GM12878 (cell line): ENCODE measurements around the gene NFATC2. TPM values are rescaled to one million over a fixed set of nuclear protein-coding genes. Genes with fewer than 3 reads are reported as not detected.

ENCODE experiments used
- ATAC-seq: fragments of 200-7000 bp; cut with Tn5 transposase; 3 replicates; pipeline ENCODE4 v1.9.1; 2020; ENCODE audit warnings: mild to moderate bottlenecking, moderate library complexity
- BruUV-seq: library from RNA; stranded (reverse); fragments of 400-500 nt; replicated peaks from 2 replicates; lab custom pipeline; 2021; lab: Mats Ljungman, UMichigan
- CTCF ChIA-PET: fragments of 300-600 bp; sonication (Branson Sonifier 250); formaldehyde crosslinking; extraction: SDS; loops from one replicate; lab custom pipeline; 2021; ENCODE audit warnings: inconsistent platforms; lab: Yijun Ruan, JAX
- POLR2A ChIA-PET: fragments of 350-600 bp; formaldehyde crosslinking; extraction: SDS; loops from one replicate; lab custom pipeline; 2021; ENCODE audit warnings: inconsistent platforms; lab: Charles Lee
- RAD21 ChIA-PET: fragments of 300-600 bp; sonication (Branson Sonifier 250); formaldehyde crosslinking; loops from one replicate; lab custom pipeline; 2023; ENCODE audit warnings: antibody characterized with exemption; ENCODE audit not compliant: unreplicated experiment; lab: Charles Lee
- SMC1A ChIA-PET: fragments of 300-600 bp; sonication (Branson Sonifier 250); formaldehyde crosslinking; loops from one replicate; lab custom pipeline; 2023; ENCODE audit not compliant: unreplicated experiment, uncharacterized antibody; lab: Charles Lee
- DNase-seq: peaks from one replicate; pipeline ENCODE4 v3.0.0-alpha.2; 2011; ENCODE audit warnings: low read depth, low spot score
- FAIRE-seq: peaks from 3 replicates; lab custom pipeline; 2011; peaks lifted over from hg19 to GRCh38; lab: Jason Lieb, UNC
- H2AFZ ChIP-seq: 2 replicates; pipeline ENCODE4 v1.6.0; 2011; ENCODE audit warnings: low read depth, low read length, control low read depth; ENCODE audit not compliant: control insufficient read depth
- H3K27ac ChIP-seq: 2 replicates; pipeline ENCODE4 v1.5.1; 2011; ENCODE audit warnings: control low read depth; ENCODE audit not compliant: control insufficient read depth, insufficient read depth
- H3K27me3 ChIP-seq, 2 experiments: replicated peaks in 1 of 2; 2 replicates each; pipeline versions ENCODE4 v1.6.0 to v1.6.1; 2011; ENCODE audit warnings: low read length in 1 of 2; ENCODE audit not compliant: control insufficient read depth in 2 of 2, insufficient read depth in 2 of 2
- H3K36me3 ChIP-seq, 2 experiments: 2 replicates each; pipeline ENCODE4 v1.5.1; 2011; ENCODE audit warnings: low read length in 1 of 2; ENCODE audit not compliant: control insufficient read depth in 2 of 2, insufficient read depth in 2 of 2
- H3K4me1 ChIP-seq: 2 replicates; pipeline ENCODE4 v1.6.1; 2011; ENCODE audit warnings: mild to moderate bottlenecking, low read length, moderate library complexity, mixed read lengths; ENCODE audit not compliant: control insufficient read depth, insufficient read depth
- H3K4me2 ChIP-seq: 2 replicates; pipeline ENCODE4 v1.6.0; 2011; ENCODE audit warnings: control low read depth; ENCODE audit not compliant: control insufficient read depth, insufficient read depth
- H3K4me3 ChIP-seq: fragments of 200-600 bp; sonication (generic); 2 replicates; pipeline ENCODE4 v1.5.1; 2016
- H3K79me2 ChIP-seq: 2 replicates; pipeline ENCODE4 v1.6.0; 2011; ENCODE audit warnings: low read length; ENCODE audit not compliant: control insufficient read depth, insufficient read depth
- H3K9ac ChIP-seq: 2 replicates; pipeline ENCODE4 v1.8.0; 2011; ENCODE audit warnings: low read length, control low read depth, mixed read lengths; ENCODE audit not compliant: control insufficient read depth, insufficient read depth
- H3K9me3 ChIP-seq: replicated peaks from 3 replicates; pipeline ENCODE4 v1.5.1; 2011; ENCODE audit warnings: mild to moderate bottlenecking, low read length; ENCODE audit not compliant: control insufficient read depth, insufficient read depth
- H4K20me1 ChIP-seq: 2 replicates; pipeline ENCODE4 v1.6.0; 2011; ENCODE audit not compliant: control insufficient read depth, insufficient read depth
- CREB1 ChIP-seq: IDR thresholded peaks from 2 replicates; pipeline ENCODE4 v1.6.1; 2012; ENCODE audit warnings: low read depth, mild to moderate bottlenecking, inconsistent platforms
- EGR1 ChIP-seq, 2 experiments: IDR thresholded peaks; 1 replicate in 1 of 2; 2 replicates in 1 of 2; pipeline ENCODE4 v1.6.1; 2011 to 2012; ENCODE audit warnings: low read depth in 2 of 2, low read length in 2 of 2, borderline replicate concordance in 1 of 2, mild to moderate bottlenecking in 1 of 2, moderate library complexity in 1 of 2
- ESRRA ChIP-seq: IDR thresholded peaks from 2 replicates; pipeline ENCODE4 v1.6.1; 2012; ENCODE audit warnings: mild to moderate bottlenecking, low read length, improper control_type of control experiment
- HDAC2 ChIP-seq: fragments of 200-600 bp; sonication (generic); IDR thresholded peaks from 2 replicates; pipeline ENCODE4 v1.6.1; 2017
- JUNB ChIP-seq: IDR thresholded peaks from 2 replicates; pipeline ENCODE4 v1.6.1; 2016; ENCODE audit warnings: antibody characterized with exemption, mild to moderate bottlenecking
- JUND ChIP-seq: IDR thresholded peaks from 2 replicates; pipeline ENCODE4 v1.6.1; 2012; ENCODE audit warnings: low read depth, mild to moderate bottlenecking, low read length, improper control_type of control experiment, moderate library complexity
- KAT2A ChIP-seq: conservative IDR thresholded peaks from 2 replicates; pipeline ENCODE4 v1.6.1; 2011; ENCODE audit warnings: low read depth, low read length; ENCODE audit not compliant: control insufficient read depth
- LARP7 ChIP-seq: fragments of 450-650 bp; IDR thresholded peaks from 2 replicates; pipeline ENCODE4 v1.6.1; 2017; ENCODE audit warnings: mild to moderate bottlenecking
- MYB ChIP-seq: fragments of 150-350 bp; IDR thresholded peaks from 2 replicates; pipeline ENCODE4 v1.6.1; 2014; ENCODE audit warnings: mild to moderate bottlenecking, low read depth, low read length, borderline replicate concordance
- MYC ChIP-seq: IDR thresholded peaks from 2 replicates; pipeline ENCODE4 v1.6.1; 2011; ENCODE audit warnings: mild to moderate bottlenecking, low read length, moderate library complexity, inconsistent platforms; ENCODE audit not compliant: insufficient read depth, insufficient replicate concordance, insufficient read length, severe bottlenecking
- POLR2AphosphoS2 ChIP-seq: IDR thresholded peaks from 2 replicates; pipeline ENCODE4 v1.6.1; 2011; ENCODE audit warnings: low read depth, mild to moderate bottlenecking, low read length, improper control_type of control experiment, moderate library complexity
- POLR2AphosphoS5 ChIP-seq: IDR thresholded peaks from 2 replicates; pipeline ENCODE4 v1.6.1; 2011; ENCODE audit warnings: mild to moderate bottlenecking, low read length, inconsistent platforms
- RUNX3 ChIP-seq: IDR thresholded peaks from 2 replicates; pipeline ENCODE4 v1.6.1; 2012; ENCODE audit warnings: low read length, inconsistent platforms
- SRF ChIP-seq, 2 experiments: IDR thresholded peaks; 2 replicates each; pipeline ENCODE4 v1.6.1; 2011; ENCODE audit warnings: low read depth in 2 of 2, low read length in 2 of 2, mild to moderate bottlenecking in 1 of 2, moderate library complexity in 1 of 2
- TBL1XR1 ChIP-seq: IDR thresholded peaks from 2 replicates; pipeline ENCODE4 v1.6.1; 2012; ENCODE audit warnings: low read depth, low read length, improper control_type of control experiment
- USF1 ChIP-seq: IDR thresholded peaks from 2 replicates; pipeline ENCODE4 v1.6.1; 2011; ENCODE audit warnings: borderline replicate concordance, low read depth, mild to moderate bottlenecking, moderate library complexity, mixed read lengths, low read length; ENCODE audit not compliant: insufficient read depth; ENCODE audit errors: extremely low read length
- ZNF217 ChIP-seq: fragments of 450-650 bp; IDR thresholded peaks from 2 replicates; pipeline ENCODE4 v1.6.1; 2017; ENCODE audit warnings: antibody characterized with exemption, mild to moderate bottlenecking
- ZSCAN29 ChIP-seq: fragments of 450-650 bp; IDR thresholded peaks from 2 replicates; pipeline ENCODE4 v1.6.1; 2017; ENCODE audit warnings: mild to moderate bottlenecking, moderate library complexity
- WGBS: methylation state at CpG from one replicate; pipeline ENCODE4 v1.1.6; 2016; ENCODE audit warnings: low lambda C conversion rate; ENCODE audit not compliant: insufficient replicate concordance, insufficient coverage; ENCODE audit errors: missing lambda C conversion rate; 5-methylcytosine and 5-hydroxymethylcytosine counted together
- in situ Hi-C: fragments of 300-500 bp; cut with MboI; formaldehyde crosslinking; loops from 9 replicates; pipeline ENCODE4 v1.14.3; 2018; ENCODE audit warnings: mixed read lengths
- intact Hi-C: fragments of 100-400 bp; cut with micrococcal nuclease; formaldehyde crosslinking; loops from one replicate; pipeline ENCODE4 v1.14.2; 2022; ENCODE audit not compliant: unreplicated experiment
- polyA plus RNA-seq, 11 experiments: library from polyadenylated mRNA; depleted of rRNA in 4 of 11; unstranded in 6 of 11; stranded (reverse) in 5 of 11; fragments of >200 nt; fragmentation: Nextera tagmentation in 4 of 11; fragmentation: Illumina TruSeq in 1 of 11; extraction: Ambion mirVana in 4 of 11; extraction: Trizol in 1 of 11; gene quantifications; 1 replicate in 1 of 11; 2 replicates in 10 of 11; pipeline versions ENCODE4 v1.2.1 to v1.2.3, GENCODE V29; 2011 to 2016; ENCODE audit warnings: inconsistent platforms in 2 of 11, missing spikeins in 2 of 11, low read depth in 1 of 11
- total RNA-seq, 4 experiments: library from RNA; depleted of rRNA in 3 of 4; stranded (reverse); fragments of >200 nt in 3 of 4; fragmentation: Illumina TruSeq in 1 of 4; extraction: Trizol in 1 of 4; gene quantifications; 2 replicates each; pipeline versions ENCODE4 v1.2.1 to v1.2.3, GENCODE V29; 2013 to 2021
- TF ChIP-seq, protein P1 (sequence below): fragments of 450-650 bp; IDR thresholded peaks from 2 replicates; pipeline ENCODE4 v1.6.1; 2014; ENCODE audit warnings: mild to moderate bottlenecking
- TF ChIP-seq, protein P2 (sequence below): IDR thresholded peaks from 2 replicates; pipeline ENCODE4 v1.6.1; 2011; ENCODE audit warnings: low read depth, mild to moderate bottlenecking, low read length, moderate library complexity, borderline replicate concordance; ENCODE audit errors: extremely low read depth

NFATC2 gene
- total and polyA plus RNA-seq, 10 of the 15 experiments (the other 5 are each of a cell fraction or from before 2014, with no cell fraction given), result 3.3 to 20.0 (median 7.3) TPM

GRCh38 chr20:51469046-51469445, 73.5 kb downstream of the NFATC2 start:
- BruUV-seq, result no TSS peak
- Histone ChIP-seq H2AFZ (no peak overlapping the region), H3K9ac (no peak overlapping the region), H3K79me2 (no peaks in the 10 kb centered on the region), H3K27me3 (no peaks in the 10 kb centered on the region), H3K4me1 (no peaks in the 10 kb centered on the region), H3K4me2 (no peak overlapping the region), H4K20me1 (no peaks in the 10 kb centered on the region), H3K4me3 (no peak overlapping the region), H3K27ac (no peak overlapping the region), H3K36me3 (peaks cover 13 to 21% of the 10 kb centered on the region in 2 experiments), H3K9me3 (no peaks in the 10 kb centered on the region)
- TF ChIP-seq RUNX3, result no peak
- no peak for TF ChIP-seq MYC
- TF ChIP-seq, protein P1, sequence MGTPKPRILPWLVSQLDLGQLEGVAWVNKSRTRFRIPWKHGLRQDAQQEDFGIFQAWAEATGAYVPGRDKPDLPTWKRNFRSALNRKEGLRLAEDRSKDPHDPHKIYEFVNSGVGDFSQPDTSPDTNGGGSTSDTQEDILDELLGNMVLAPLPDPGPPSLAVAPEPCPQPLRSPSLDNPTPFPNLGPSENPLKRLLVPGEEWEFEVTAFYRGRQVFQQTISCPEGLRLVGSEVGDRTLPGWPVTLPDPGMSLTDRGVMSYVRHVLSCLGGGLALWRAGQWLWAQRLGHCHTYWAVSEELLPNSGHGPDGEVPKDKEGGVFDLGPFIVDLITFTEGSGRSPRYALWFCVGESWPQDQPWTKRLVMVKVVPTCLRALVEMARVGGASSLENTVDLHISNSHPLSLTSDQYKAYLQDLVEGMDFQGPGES, result no peak
- TF ChIP-seq KAT2A, result no peak
- no peak for TF ChIP-seq ZNF217
- TF ChIP-seq HDAC2, result no peak
- TF ChIP-seq LARP7, result no peak
- no peak for TF ChIP-seq MYB
- TF ChIP-seq POLR2AphosphoS5, result no peak
- TF ChIP-seq ESRRA, result no peak
- no peak for TF ChIP-seq JUNB
- TF ChIP-seq CREB1, result no peak
- no peak for TF ChIP-seq USF1
- no peak for TF ChIP-seq ZSCAN29
- TF ChIP-seq, protein P2, sequence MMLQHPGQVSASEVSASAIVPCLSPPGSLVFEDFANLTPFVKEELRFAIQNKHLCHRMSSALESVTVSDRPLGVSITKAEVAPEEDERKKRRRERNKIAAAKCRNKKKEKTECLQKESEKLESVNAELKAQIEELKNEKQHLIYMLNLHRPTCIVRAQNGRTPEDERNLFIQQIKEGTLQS, result no peak
- no peak for TF ChIP-seq POLR2AphosphoS2
- no peak for TF ChIP-seq TBL1XR1
- TF ChIP-seq EGR1 (IDR thresholded peaks at IDR 0.05; ENCODE audit: borderline replicate concordance in 1 of 2, low read depth in 2 of 2, low read length in 2 of 2), result no peak
- TF ChIP-seq JUND, result no peak
- no peak for TF ChIP-seq SRF (IDR thresholded peaks at IDR 0.05; ENCODE audit: low read depth in 2 of 2, low read length in 2 of 2)
- CTCF ChIA-PET, result no interaction called here
- no peak for ATAC-seq
- intact Hi-C loops, result no loop called here
- in situ Hi-C loops, result no loop called here
- DNase-seq, result no peak
- WGBS, result 92% methylated on average over 6 of the region's 6 CpGs
- POLR2A ChIA-PET, result no interaction called here
- RAD21 ChIA-PET, result no interaction called here
- FAIRE-seq, result no peak
- SMC1A ChIA-PET, result no interaction called here
